Keratinocyte (primary cell): ENCODE data around the gene AHCYL2. TPM values are rescaled to one million over a fixed set of nuclear protein-coding genes. Genes with fewer than 3 reads are reported as not detected.
"Not testable (repeated sequence)": the region's sequence is repeated elsewhere in the genome, so short reads cannot be mapped to it uniquely, and the experiment has no call there.

Experiments
- DNase-seq: peaks from one replicate; pipeline ENCODE4 v3.0.0-alpha.2; 2011; ENCODE audit warnings: low read depth, missing footprints, low spot score
- FAIRE-seq: peaks from 2 replicates; lab custom pipeline; 2011; peaks lifted over from hg19 to GRCh38; lab: Jason Lieb, UNC
- H2AFZ ChIP-seq: 2 replicates; pipeline ENCODE4 v1.6.0; 2012; ENCODE audit warnings: low read length, control low read depth, inconsistent platforms; ENCODE audit not compliant: control insufficient read depth
- H3K27ac ChIP-seq: 2 replicates; pipeline ENCODE4 v1.5.1; 2011; ENCODE audit warnings: low read length; ENCODE audit not compliant: control insufficient read depth, insufficient read depth
- H3K27me3 ChIP-seq: 3 replicates; pipeline ENCODE4 v1.6.0; 2011; ENCODE audit warnings: low read length; ENCODE audit not compliant: control insufficient read depth, insufficient read depth; ENCODE audit errors: extremely low read depth
- H3K36me3 ChIP-seq, 2 experiments: 2 replicates in 1 of 2; 3 replicates in 1 of 2; pipeline ENCODE4 v1.5.1; 2011; ENCODE audit warnings: low read length in 2 of 2, mild to moderate bottlenecking in 1 of 2; ENCODE audit not compliant: control insufficient read depth in 2 of 2, insufficient read depth in 2 of 2; ENCODE audit errors: extremely low read depth in 1 of 2
- H3K4me1 ChIP-seq: 3 replicates; pipeline ENCODE4 v1.5.1; 2011; ENCODE audit warnings: low read length; ENCODE audit not compliant: control insufficient read depth, insufficient read depth; ENCODE audit errors: extremely low read depth
- H3K4me2 ChIP-seq: 3 replicates; pipeline ENCODE4 v1.6.0; 2011; ENCODE audit warnings: low read depth, low read length; ENCODE audit not compliant: control insufficient read depth, insufficient read depth; ENCODE audit errors: extremely low read depth
- H3K4me3 ChIP-seq, 3 experiments: fragments of 200-600 bp in 1 of 3; sonication (generic) in 1 of 3; 2 replicates in 2 of 3; 3 replicates in 1 of 3; pipeline ENCODE4 v1.5.1; 2011 to 2016; ENCODE audit warnings: low read length in 3 of 3, mild to moderate bottlenecking in 3 of 3, control low read depth in 2 of 3, inconsistent platforms in 1 of 3, low read depth in 1 of 3, mixed read lengths in 1 of 3, mixed run types in 1 of 3, moderate library complexity in 1 of 3; ENCODE audit not compliant: control insufficient read depth in 2 of 3, insufficient read depth in 2 of 3; ENCODE audit errors: extremely low read depth in 1 of 3
- H3K79me2 ChIP-seq: 2 replicates; pipeline ENCODE4 v1.6.0; 2012; ENCODE audit warnings: low read length; ENCODE audit not compliant: control insufficient read depth, insufficient read depth
- H3K9ac ChIP-seq: 3 replicates; pipeline ENCODE4 v1.6.0; 2011; ENCODE audit warnings: low read length; ENCODE audit not compliant: control insufficient read depth, insufficient read depth; ENCODE audit errors: extremely low read depth
- H3K9me1 ChIP-seq: 3 replicates; pipeline ENCODE4 v1.6.0; 2011; ENCODE audit warnings: low read length; ENCODE audit not compliant: control insufficient read depth, insufficient read depth; ENCODE audit errors: extremely low read depth
- H3K9me3 ChIP-seq: 2 replicates; pipeline ENCODE4 v1.5.1; 2012; ENCODE audit warnings: low read depth, low read length; ENCODE audit not compliant: control insufficient read depth
- H4K20me1 ChIP-seq: 3 replicates; pipeline ENCODE4 v1.6.0; 2011; ENCODE audit warnings: low read length; ENCODE audit not compliant: control insufficient read depth, insufficient read depth; ENCODE audit errors: extremely low read depth
- CTCF ChIP-seq, 3 experiments: IDR thresholded peaks in 1 of 3; conservative IDR thresholded peaks in 1 of 3; optimal IDR thresholded peaks in 1 of 3; 2 replicates in 2 of 3; 3 replicates in 1 of 3; pipeline versions ENCODE3 to v1.5.1; 2011; ENCODE audit warnings: low read length in 3 of 3, mild to moderate bottlenecking in 3 of 3, moderate library complexity in 2 of 3, control low read depth in 1 of 3, inconsistent platforms in 1 of 3; ENCODE audit not compliant: insufficient read depth in 2 of 3; ENCODE audit errors: extremely low read depth in 1 of 3
- EZH2 ChIP-seq: IDR thresholded peaks from one replicate; pipeline ENCODE4 v1.6.1; 2012; ENCODE audit warnings: inconsistent platforms, mild to moderate bottlenecking, low read length, moderate library complexity
- dilution Hi-C: fragments of 300-500 bp; cut with MboI; formaldehyde crosslinking; loops from one replicate; pipeline ENCODE4 v1.7.0; 2020; ENCODE audit warnings: low sequenced_read_pairs; ENCODE audit not compliant: extremely low pct_ligation_motif_present
- polyA plus RNA-seq, 5 experiments: library from polyadenylated mRNA; depleted of rRNA in 3 of 5; stranded (reverse) in 3 of 5; stranded (forward) in 1 of 5; unstranded in 1 of 5; fragments of >200 nt; gene quantifications; 1 replicate in 1 of 5; 2 replicates in 3 of 5; 3 replicates in 1 of 5; pipeline versions ENCODE4 v1.2.1 to v1.2.3, GENCODE V29; 2011 to 2012; ENCODE audit warnings: missing spikeins in 2 of 5, low read depth in 1 of 5, low replicate concordance in 1 of 5

Gene AHCYL2
- polyA plus RNA-seq, 1 donor (not counting 4 experiments of a cell fraction or from before 2014, with no cell fraction given) = 32.8 TPM

DNA sequence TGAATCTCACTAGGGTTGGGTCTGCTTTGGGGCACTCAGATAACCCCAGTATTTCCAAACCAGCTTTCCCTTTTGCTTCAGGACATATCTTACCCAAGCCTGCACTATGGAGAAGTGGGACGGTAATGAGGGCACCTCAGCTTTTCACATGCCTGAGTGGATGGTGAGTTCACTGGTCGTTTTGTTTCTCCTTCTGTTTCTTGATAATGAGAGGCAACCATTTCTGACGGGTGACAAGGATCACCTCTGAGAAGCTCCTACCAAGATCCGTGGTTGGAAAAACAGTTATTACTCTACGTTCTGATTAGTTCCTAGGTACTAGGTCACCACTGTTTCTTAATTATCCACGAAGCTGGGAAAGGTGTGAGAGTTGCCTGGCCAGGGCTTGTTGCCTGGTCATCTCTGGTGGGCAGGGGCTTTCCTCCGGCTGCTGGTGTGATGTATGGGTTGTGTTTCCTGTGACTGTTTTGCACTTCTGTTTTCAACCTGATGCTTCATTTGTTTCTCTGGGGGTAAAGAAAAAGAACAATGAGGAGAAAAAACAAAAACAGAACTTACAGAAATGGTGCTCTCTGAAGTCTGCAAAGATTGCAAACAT lies 143.7 kb downstream of the AHCYL2 start:
- no peak overlapping the region for H3K4me2 ChIP-seq
- H2AFZ ChIP-seq = no peak overlapping the region
- no peaks in the 10 kb centered on the region for H3K36me3 ChIP-seq

DNA sequence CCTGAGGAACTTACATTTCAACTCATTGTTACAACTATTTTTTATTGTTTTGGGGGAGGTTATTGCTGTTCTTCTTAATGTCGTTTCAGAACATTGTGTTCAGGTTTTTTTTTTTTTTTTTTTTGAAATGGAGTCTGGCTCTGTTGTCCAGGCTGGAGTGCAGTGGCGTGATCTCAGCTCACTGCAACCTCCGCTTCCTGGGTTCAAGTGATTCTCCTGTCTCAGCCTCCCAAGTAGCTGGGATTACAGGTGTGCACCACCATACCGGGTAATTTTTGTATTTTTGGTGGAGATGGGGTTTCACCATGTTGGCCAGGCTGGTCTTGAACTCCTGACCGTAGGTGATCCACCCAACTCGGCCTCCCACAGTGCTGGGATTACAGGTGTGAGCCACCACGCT lies 144.6 kb downstream of the AHCYL2 start:
- dilution Hi-C loops, H3K4me1 ChIP-seq, H3K4me2 ChIP-seq, H3K9me3 ChIP-seq, DNase-seq, H4K20me1 ChIP-seq, H3K4me3 ChIP-seq, H3K9ac ChIP-seq, FAIRE-seq, H3K27me3 ChIP-seq, H3K27ac ChIP-seq, H2AFZ ChIP-seq, H3K9me1 ChIP-seq, H3K36me3 ChIP-seq, H3K79me2 ChIP-seq: not testable (repeated sequence)

More for the DNA sequence above, 143.7 kb downstream of the AHCYL2 start:
- Histone ChIP-seq H3K4me3 (no peak overlapping the region), H3K9me1 (no peaks in the 10 kb centered on the region), H3K9ac (no peak overlapping the region), H4K20me1 (no peaks in the 10 kb centered on the region), H3K9me3 (no peaks in the 10 kb centered on the region), H3K79me2 (no peaks in the 10 kb centered on the region), H3K27me3 (no peaks in the 10 kb centered on the region), H3K27ac (no peak overlapping the region), H3K4me1 (peaks cover 6% of the 10 kb centered on the region)
- dilution Hi-C loops = no loop called here
- DNase-seq (no peak), FAIRE-seq (peak; percentile 34)
- TF ChIP-seq EZH2 (no peak), CTCF (optimal IDR thresholded peaks at IDR 0.05 in 1 of 3, IDR thresholded peaks at IDR 0.05 in 1 of 3, conservative IDR thresholded peaks at IDR 0.05 in 1 of 3; ENCODE audit: extremely low read depth in 1 of 3, insufficient read depth in 2 of 3, low read length in 3 of 3) (no peak)

DNA sequence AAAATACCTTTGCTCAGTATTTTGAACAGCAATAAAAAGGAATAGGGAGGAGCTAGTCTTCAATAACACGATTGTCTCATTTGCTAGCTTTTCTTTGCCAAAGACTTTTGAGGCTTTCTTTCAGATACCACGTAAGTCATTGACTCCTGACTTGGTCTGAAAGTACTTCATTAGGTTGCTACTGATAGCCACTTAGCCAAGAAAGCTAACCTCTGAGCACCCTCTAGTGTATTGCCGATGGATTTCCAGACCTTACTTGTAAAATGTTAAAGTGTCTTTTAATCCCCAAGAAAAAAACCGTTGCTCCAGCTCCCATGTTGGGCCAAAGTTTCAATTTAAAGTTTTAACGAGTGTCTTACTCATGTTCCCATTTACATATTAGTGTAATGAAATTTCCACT lies 146.0 kb downstream of the AHCYL2 start:
- TF ChIP-seq CTCF (optimal IDR thresholded peaks at IDR 0.05 in 1 of 3, IDR thresholded peaks at IDR 0.05 in 1 of 3, conservative IDR thresholded peaks at IDR 0.05 in 1 of 3; ENCODE audit: extremely low read depth in 1 of 3, insufficient read depth in 2 of 3, low read length in 3 of 3) (no peak), EZH2 (no peak)
- H3K79me2 ChIP-seq = no peaks in the 10 kb centered on the region
- H3K27ac ChIP-seq = no peak overlapping the region
- H3K4me3 ChIP-seq = no peak overlapping the region
- H3K27me3 ChIP-seq = no peaks in the 10 kb centered on the region
- H2AFZ ChIP-seq = no peak overlapping the region
- H3K9me1 ChIP-seq = no peaks in the 10 kb centered on the region
- no peak overlapping the region for H3K4me2 ChIP-seq
- H3K9ac ChIP-seq = no peak overlapping the region
- no peaks in the 10 kb centered on the region for H3K9me3 ChIP-seq
- DNase-seq (no peak), FAIRE-seq (no peak)
- no peaks in the 10 kb centered on the region for H4K20me1 ChIP-seq
- dilution Hi-C loops = no loop called here
- no peaks in the 10 kb centered on the region for H3K36me3 ChIP-seq
- H3K4me1 ChIP-seq = peaks cover 6% of the 10 kb centered on the region
